GM19023 (cell line): Measurements from ENCODE around the gene MXD4.

ENCODE experiments used
- ATAC-seq: cut with Tn5 transposase; IDR thresholded peaks from one replicate; pipeline ENCODE4 v1.9.1; 2021; ENCODE audit warnings: mild to moderate bottlenecking, moderate library complexity; ENCODE audit not compliant: unreplicated experiment

The MXD4 gene

GRCh38 chr4:2265113-2266110 lies 3.5 kb upstream of the MXD4 start:
- no peak for ATAC-seq

DNA sequence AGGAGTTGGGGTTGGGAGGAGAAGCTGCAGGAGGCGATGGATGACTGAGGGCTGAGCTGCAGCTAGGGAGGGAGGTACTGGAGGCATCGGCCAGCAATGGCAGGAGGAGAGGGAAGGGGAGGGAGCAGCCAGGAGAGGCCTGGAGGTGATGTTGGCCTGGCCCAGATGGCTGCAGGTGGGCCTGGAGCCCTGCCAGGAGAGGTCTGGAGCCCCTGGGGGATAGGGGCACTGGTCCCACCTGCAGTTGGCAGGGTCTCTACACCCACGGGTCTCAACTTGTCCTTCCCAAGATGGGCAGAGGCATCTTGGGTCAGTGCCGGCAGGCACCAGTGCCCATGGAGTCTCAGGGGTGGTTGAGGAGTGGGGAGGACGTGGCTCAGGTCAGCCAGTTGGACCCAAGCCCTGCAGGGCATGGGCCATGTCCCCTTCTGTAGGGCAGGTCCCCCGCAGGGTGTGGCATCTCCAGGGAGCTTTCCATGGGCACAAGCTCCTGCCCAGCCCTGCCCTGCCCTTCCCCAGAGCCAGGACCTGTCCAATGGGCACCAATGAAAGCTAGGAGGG lies 2.7 kb upstream of the MXD4 start:
- no peak for ATAC-seq

DNA sequence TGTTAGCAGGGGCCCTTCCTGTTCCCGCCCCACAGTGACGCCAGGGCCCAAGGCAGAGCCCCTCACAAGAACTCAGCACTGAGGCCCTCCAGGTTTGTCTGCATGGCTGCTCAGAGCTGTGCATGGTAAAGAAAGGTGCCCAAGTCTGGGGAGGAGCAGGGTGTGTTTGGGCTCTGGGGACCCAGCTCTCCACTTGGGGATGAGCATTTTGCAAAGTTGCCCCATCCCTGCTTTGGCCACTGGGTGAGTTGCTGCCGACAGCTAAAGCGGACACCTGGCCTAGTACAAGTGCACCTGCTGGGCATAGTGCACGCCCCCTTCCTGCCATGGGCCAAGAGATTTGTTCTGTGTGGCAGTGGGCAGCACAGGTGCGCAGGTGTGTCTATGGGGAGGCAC lies 2.0 kb upstream of the MXD4 start:
- ATAC-seq, result no peak

GRCh38 chr4:2262944-2263250 lies 988 bp upstream of the MXD4 start:
- no peak for ATAC-seq

DNA sequence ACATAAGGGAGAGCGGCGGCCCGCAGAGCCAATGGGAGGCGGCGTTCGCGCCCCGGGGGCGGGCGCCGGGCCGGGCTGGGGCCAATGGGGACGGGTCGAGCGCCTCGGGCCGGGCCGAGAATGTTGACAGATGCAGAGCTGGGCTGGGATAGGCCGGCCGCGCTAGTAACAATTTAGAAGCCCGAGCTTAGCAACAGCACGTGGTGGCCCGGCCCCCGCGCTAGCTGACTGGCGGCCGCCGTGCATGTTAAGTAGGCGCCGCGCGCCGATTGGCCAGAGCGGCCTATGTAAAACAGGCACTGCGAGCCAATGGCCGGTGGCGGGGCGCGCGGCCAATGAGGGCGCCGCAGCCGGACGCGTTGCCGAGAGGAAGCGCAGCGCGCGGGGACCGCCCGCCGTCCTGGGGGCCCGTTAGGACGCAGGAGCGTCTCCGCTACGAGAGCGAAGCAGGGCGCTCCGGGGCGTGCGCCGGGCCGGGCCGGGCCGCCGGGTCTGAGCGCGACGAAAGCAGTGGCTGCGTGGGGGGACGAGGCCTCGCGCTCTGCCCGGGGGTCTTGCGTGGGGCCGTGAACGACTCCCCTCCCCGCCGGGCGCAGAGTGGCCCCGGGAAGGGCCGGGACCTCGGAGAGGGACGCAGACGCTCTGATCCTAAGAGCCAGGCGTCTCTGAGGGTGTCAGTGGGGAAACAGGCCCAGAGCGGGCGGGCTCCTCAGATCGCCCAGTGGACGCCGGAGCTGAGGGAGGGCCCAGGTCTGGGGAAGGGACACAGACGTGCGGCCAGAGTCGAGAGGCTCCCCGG lies 435 bp upstream of the MXD4 start:
- peak; percentile 91 for ATAC-seq

DNA sequence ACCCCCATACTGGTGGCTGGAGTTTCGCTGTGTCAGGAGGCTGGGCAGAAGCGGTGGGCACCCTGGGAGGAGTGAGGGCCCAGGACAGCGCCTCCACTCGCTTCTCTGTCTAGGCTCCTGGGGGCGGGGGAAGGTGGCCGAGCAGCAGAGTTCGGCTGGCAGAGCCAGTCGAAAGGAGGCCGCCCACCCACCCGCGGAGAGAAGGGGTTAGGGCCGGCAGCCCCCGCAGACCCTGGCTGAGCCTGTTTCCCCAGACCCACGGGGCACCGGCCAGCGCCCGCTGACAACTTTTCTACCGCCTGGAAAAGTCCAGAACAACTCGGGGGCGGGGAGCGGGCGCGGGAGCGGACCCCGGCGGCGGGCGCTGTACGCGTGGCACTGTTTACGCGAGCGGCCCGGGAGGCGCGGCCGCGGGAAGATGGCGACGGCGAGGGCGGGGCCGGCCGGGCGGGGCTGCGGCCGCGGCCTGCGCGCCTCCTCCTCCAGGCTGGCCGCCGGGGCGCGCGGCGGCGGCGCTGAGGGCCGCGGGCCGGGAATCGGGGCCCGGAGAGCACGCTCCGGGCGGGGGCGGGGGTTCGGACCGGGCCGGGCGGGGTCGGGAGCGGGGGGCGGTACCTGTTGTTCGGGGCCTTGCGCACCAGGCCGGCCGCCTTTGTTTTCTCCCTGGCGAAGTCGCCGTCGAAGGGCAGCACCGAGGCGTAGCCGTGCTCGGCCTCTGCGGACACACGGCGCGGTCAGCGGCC lies 628 bp downstream of the MXD4 start:
- peak; percentile 19 for ATAC-seq

- no peak for ATAC-seq
Measured at GRCh38 chr4:2260344-2261109, 1.4 kb downstream of the MXD4 start.

GRCh38 chr4:2259541-2260343 lies 2.2 kb downstream of the MXD4 start:
- no peak for ATAC-seq

GRCh38 chr4:2259036-2259540 lies 2.8 kb downstream of the MXD4 start:
- no peak for ATAC-seq

GRCh38 chr4:2258091-2259035 lies 3.5 kb downstream of the MXD4 start:
- no peak for ATAC-seq

DNA sequence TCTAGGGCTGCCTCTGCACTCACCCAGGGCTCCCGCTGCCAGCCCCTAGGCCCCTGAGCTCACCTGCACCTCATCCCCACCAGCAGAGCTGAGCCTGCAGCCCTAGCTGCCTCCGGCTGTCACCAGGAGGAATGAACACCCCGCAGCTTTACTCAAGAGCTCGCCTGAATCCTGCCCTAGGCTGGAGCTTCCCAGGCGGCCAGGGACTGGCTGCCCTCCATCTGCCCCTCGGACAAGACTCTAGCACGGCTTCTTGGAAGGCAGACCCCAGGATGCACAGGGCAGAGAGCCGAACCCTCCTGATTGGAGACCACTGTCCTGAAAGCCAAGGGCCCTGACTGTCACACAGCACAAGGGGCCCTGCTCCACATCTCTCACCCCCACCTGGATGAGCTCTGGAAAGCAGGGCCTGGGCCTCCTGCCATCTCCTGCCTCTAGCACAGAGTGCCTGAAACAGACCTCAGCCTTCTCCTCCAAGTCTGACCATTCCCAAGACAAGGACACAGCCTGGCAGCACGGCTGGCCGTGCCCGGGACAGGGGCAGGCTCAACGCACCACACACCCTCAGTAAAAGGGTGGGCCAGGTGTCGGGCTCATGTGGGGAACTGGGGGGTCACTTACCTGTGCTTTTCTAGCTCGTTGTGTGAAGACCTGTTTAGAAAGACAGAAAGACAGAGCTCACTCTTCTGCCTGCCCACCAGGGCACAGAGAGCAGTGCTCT lies 4.4 kb downstream of the MXD4 start:
- no peak for ATAC-seq

DNA sequence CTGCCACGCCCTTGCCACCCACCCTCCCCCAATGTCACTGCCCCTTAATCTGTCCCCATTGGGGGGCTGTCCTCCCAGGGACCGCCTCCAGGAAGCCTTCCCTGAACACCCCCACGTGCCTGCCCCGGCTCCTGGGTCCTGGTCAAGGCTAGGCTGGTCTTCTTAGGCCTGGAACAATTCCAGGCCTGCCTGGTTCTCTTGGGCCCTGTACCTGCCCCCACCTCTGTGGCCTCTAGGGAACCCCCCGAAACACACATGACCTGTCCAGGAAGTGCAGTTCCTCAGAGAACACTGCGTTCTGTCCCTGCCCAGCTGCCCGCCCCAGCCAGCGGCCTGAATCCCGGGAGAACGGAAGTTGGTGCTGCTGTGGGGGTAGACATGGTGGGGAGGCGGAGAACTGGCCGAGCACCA lies 5.1 kb downstream of the MXD4 start:
- no peak for ATAC-seq

GRCh38 chr4:2256156-2256731 lies 5.7 kb downstream of the MXD4 start:
- no peak for ATAC-seq

DNA sequence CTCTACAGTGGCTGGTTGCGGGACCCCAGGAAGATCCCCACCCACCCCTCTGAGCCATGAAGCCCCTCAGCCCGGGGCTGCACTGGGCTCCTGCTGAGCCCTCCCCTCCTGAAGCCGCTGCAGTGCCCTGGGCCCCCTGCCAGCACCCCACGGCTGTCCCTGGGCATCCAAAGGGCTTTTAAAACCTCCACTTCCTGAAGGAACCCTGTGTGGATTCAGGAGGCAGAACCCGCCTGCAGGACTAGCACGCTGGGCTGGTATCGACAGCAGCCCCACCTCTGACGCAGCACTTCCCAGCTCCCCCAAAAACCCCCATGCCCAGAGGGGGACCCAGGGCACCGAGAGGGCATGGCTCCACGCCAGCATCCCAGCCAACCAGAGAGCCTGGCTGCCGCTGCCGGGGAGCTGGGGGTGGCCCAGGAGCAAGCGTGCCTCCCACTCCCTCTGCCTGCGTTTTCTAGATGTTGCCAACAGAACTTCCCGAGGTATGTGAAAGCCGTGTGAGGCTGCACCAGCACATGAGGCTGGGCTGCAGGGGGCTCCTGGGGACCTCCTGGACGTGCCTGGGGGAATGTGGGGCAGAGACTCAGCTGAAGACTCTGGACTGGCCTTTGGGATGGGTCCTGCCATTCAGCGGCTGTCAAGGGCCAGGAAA lies 6.3 kb downstream of the MXD4 start:
- no peak for ATAC-seq

- ATAC-seq, result no peak
Measured at GRCh38 chr4:2254665-2255500, 7.0 kb downstream of the MXD4 start.
